Endothelial cell of umbilical vein (primary cell): ENCODE data around the gene SOX5. TPM values are rescaled to one million over a fixed set of nuclear protein-coding genes. Genes with fewer than 3 reads are reported as not detected.

Experiments
- BruUV-seq: library from RNA; stranded (reverse); fragments of 400-500 nt; replicated peaks from 2 replicates; lab custom pipeline; 2021; lab: Mats Ljungman, UMichigan
- CTCF ChIA-PET: fragments of 300-600, 350-600 bp; sonication (Branson Sonifier 250); formaldehyde crosslinking; loops from one replicate; lab custom pipeline; 2021; ENCODE audit warnings: antibody characterized with exemption, inconsistent platforms; lab: Charles Lee
- POLR2A ChIA-PET: fragments of 300-600, 350-600 bp; sonication (Branson Sonifier 250); formaldehyde crosslinking; loops from one replicate; lab custom pipeline; 2021; ENCODE audit warnings: antibody characterized with exemption, inconsistent platforms; lab: Charles Lee
- DNase-seq: peaks from one replicate; pipeline ENCODE4 v3.0.0-alpha.2; 2011; ENCODE audit warnings: low read depth, low spot score
- FAIRE-seq: peaks from 2 replicates; lab custom pipeline; 2011; peaks lifted over from hg19 to GRCh38; lab: Jason Lieb, UNC
- H2AFZ ChIP-seq: 2 replicates; pipeline ENCODE4 v1.6.0; 2012; ENCODE audit warnings: low read depth, low read length, control low read depth, inconsistent platforms
- H3K27ac ChIP-seq: 2 replicates; pipeline ENCODE4 v1.5.1; 2011; ENCODE audit warnings: low read depth, mild to moderate bottlenecking, control low read depth, low read length, moderate library complexity; ENCODE audit not compliant: insufficient read depth
- H3K27me3 ChIP-seq, 2 experiments: 2 replicates each; pipeline versions ENCODE4 v1.6.0 to v1.6.1; 2011; ENCODE audit warnings: low read length in 2 of 2, mixed read lengths in 1 of 2; ENCODE audit not compliant: control insufficient read depth in 2 of 2, insufficient read depth in 2 of 2
- H3K36me3 ChIP-seq, 2 experiments: 2 replicates in 1 of 2; 3 replicates in 1 of 2; pipeline ENCODE4 v1.5.1; 2011; ENCODE audit warnings: low read length in 2 of 2, mild to moderate bottlenecking in 1 of 2, moderate library complexity in 1 of 2; ENCODE audit not compliant: control insufficient read depth in 2 of 2, insufficient read depth in 2 of 2; ENCODE audit errors: extremely low read depth in 1 of 2
- H3K4me1 ChIP-seq: 3 replicates; pipeline ENCODE4 v1.5.1; 2011; ENCODE audit warnings: mild to moderate bottlenecking, low read length; ENCODE audit not compliant: control insufficient read depth, insufficient read depth; ENCODE audit errors: extremely low read depth
- H3K4me2 ChIP-seq: 2 replicates; pipeline ENCODE4 v1.6.1; 2011; ENCODE audit warnings: low read length, control low read depth, mixed read lengths; ENCODE audit not compliant: insufficient read depth
- H3K4me3 ChIP-seq, 3 experiments: fragments of 200-600 bp in 1 of 3; sonication (generic), shearing (Covaris generic) in 1 of 3; replicated peaks in 1 of 3; 2 replicates each; pipeline ENCODE4 v1.5.1; 2011 to 2016; ENCODE audit warnings: control low read depth in 3 of 3, low read length in 3 of 3, mild to moderate bottlenecking in 2 of 3, inconsistent platforms in 1 of 3, low read depth in 1 of 3, moderate library complexity in 1 of 3; ENCODE audit not compliant: insufficient read depth in 1 of 3
- H3K79me2 ChIP-seq: 2 replicates; pipeline ENCODE4 v1.6.0; 2012; ENCODE audit warnings: low read length, inconsistent platforms; ENCODE audit not compliant: control insufficient read depth, insufficient read depth
- H3K9ac ChIP-seq: replicated peaks from 2 replicates; pipeline ENCODE3; 2011; ENCODE audit warnings: low read length, control low read depth; ENCODE audit not compliant: insufficient read depth; ENCODE audit errors: extremely low read depth
- H3K9me1 ChIP-seq: replicated peaks from 3 replicates; pipeline ENCODE4 v1.6.0; 2011; ENCODE audit warnings: mild to moderate bottlenecking, low read length; ENCODE audit not compliant: control insufficient read depth, insufficient read depth; ENCODE audit errors: extremely low read depth
- H3K9me3 ChIP-seq: replicated peaks from 2 replicates; pipeline ENCODE4 v1.5.1; 2012; ENCODE audit warnings: low read length, inconsistent platforms; ENCODE audit not compliant: control insufficient read depth, insufficient read depth
- H4K20me1 ChIP-seq: replicated peaks from 2 replicates; pipeline ENCODE3; 2011; ENCODE audit warnings: mild to moderate bottlenecking, low read length; ENCODE audit not compliant: control insufficient read depth, insufficient read depth; ENCODE audit errors: extremely low read depth
- EZH2 ChIP-seq: IDR thresholded peaks from 2 replicates; pipeline ENCODE4 v1.6.1; 2012; ENCODE audit warnings: borderline replicate concordance, low read depth, mild to moderate bottlenecking, moderate library complexity, low read length, inconsistent platforms; ENCODE audit not compliant: severe bottlenecking
- FOS ChIP-seq: IDR thresholded peaks from 2 replicates; pipeline ENCODE4 v1.6.1; 2011; ENCODE audit warnings: mild to moderate bottlenecking, low read length, moderate library complexity, borderline replicate concordance; ENCODE audit not compliant: insufficient read depth
- GATA2 ChIP-seq: IDR thresholded peaks from 2 replicates; pipeline ENCODE4 v1.7.0; 2011; ENCODE audit warnings: low read depth, mild to moderate bottlenecking, moderate library complexity, mixed read lengths, low read length; ENCODE audit not compliant: insufficient read length, insufficient read depth
- JUN ChIP-seq: IDR thresholded peaks from 2 replicates; pipeline ENCODE4 v1.6.1; 2011; ENCODE audit warnings: borderline replicate concordance, low read depth; ENCODE audit not compliant: insufficient read length, insufficient read depth
- MAX ChIP-seq: IDR thresholded peaks from 2 replicates; pipeline ENCODE4 v1.6.1; 2011; ENCODE audit not compliant: insufficient read depth, insufficient read length
- MYC ChIP-seq: IDR thresholded peaks from one replicate; pipeline ENCODE4 v1.6.1; 2011; ENCODE audit warnings: mild to moderate bottlenecking, low read depth, low read length
- POLR2A ChIP-seq: IDR thresholded peaks from 2 replicates; pipeline ENCODE4 v1.6.1; 2012; ENCODE audit warnings: low read depth, mild to moderate bottlenecking, control low read depth, low read length
- POLR2AphosphoS5 ChIP-seq: IDR thresholded peaks from 2 replicates; pipeline ENCODE4 v1.6.1; 2012; ENCODE audit warnings: low read depth, mild to moderate bottlenecking, control low read depth, low read length, moderate library complexity; ENCODE audit not compliant: insufficient read depth
- dilution Hi-C: fragments of 300-500 bp; cut with MboI; formaldehyde crosslinking; loops from one replicate; pipeline ENCODE4 v1.15.0; 2019; ENCODE audit warnings: low sequenced_read_pairs; ENCODE audit not compliant: extremely low pct_ligation_motif_present
- intact Hi-C: fragments of 100-400 bp; cut with micrococcal nuclease; formaldehyde crosslinking; loops from one replicate; pipeline ENCODE4 v1.10.0; 2022
- polyA plus RNA-seq, 4 experiments: library from polyadenylated mRNA; depleted of rRNA in 3 of 4; stranded (reverse) in 3 of 4; unstranded in 1 of 4; fragments of >200 nt; gene quantifications; 2 replicates each; pipeline versions ENCODE4 v1.2.1 to v1.2.3, GENCODE V29; 2011 to 2012; ENCODE audit warnings: missing spikeins in 1 of 4
- total RNA-seq: library from RNA; stranded (reverse); gene quantifications from 2 replicates; pipeline ENCODE4 v1.2.3, GENCODE V29; 2021

The SOX5 gene
- total and polyA plus RNA-seq, 2 donors (not counting 3 experiments of a cell fraction or from before 2014, with no cell fraction given) = 0.63 to 3.5 TPM

- Histone ChIP-seq H3K9me1 (no peaks in the 10 kb centered on the region), H3K9ac (no peak overlapping the region), H3K4me1 (no peaks in the 10 kb centered on the region), H3K79me2 (no peaks in the 10 kb centered on the region), H3K4me2 (no peak overlapping the region), H3K36me3 (no peaks in the 10 kb centered on the region), H3K4me3 (no peak overlapping the region), H3K9me3 (no peaks in the 10 kb centered on the region), H3K27ac (no peak overlapping the region), H3K27me3 (no peaks in the 10 kb centered on the region), H2AFZ (no peak overlapping the region), H4K20me1 (no peaks in the 10 kb centered on the region)
- ChIA-PET CTCF (interaction anchor here (1.5 kb wide), 1 partner anchor 17 kb away, joined by 3 read pairs; no protein-coding TSS in a partner anchor), POLR2A (no interaction called here)
- DNase-seq = no peak
- dilution Hi-C loops = no loop called here
- intact Hi-C loops = no loop called here
- no TSS peak for BruUV-seq
- TF ChIP-seq MYC (no peak), POLR2A (no peak), POLR2AphosphoS5 (no peak), MAX (no peak), JUN (no peak), EZH2 (no peak), GATA2 (no peak)
- FAIRE-seq = no peak
Measured at GRCh38 chr12:23751641-23752040, 197.8 kb downstream of the SOX5 start.

GRCh38 chr12:23750923-23751322 is 198.5 kb downstream of the SOX5 start:
- H3K4me1 ChIP-seq = no peaks in the 10 kb centered on the region
- no peak overlapping the region for H3K4me2 ChIP-seq
- no peaks in the 10 kb centered on the region for H4K20me1 ChIP-seq
- H3K27ac ChIP-seq = no peak overlapping the region
- no peak overlapping the region for H3K9ac ChIP-seq
- POLR2A ChIA-PET = no interaction called here
- H3K27me3 ChIP-seq = no peaks in the 10 kb centered on the region
- H3K9me1 ChIP-seq = no peaks in the 10 kb centered on the region
- intact Hi-C loops = no loop called here
- DNase-seq = no peak
- no peak for TF ChIP-seq JUN
- no peak for TF ChIP-seq GATA2
- no peak for TF ChIP-seq EZH2
- no peak for TF ChIP-seq MYC
- TF ChIP-seq POLR2AphosphoS5 = no peak
- TF ChIP-seq POLR2A = no peak
- no peak for TF ChIP-seq FOS
- dilution Hi-C loops = no loop called here
- H3K36me3 ChIP-seq = no peaks in the 10 kb centered on the region
- FAIRE-seq = no peak
- H3K79me2 ChIP-seq = no peaks in the 10 kb centered on the region
- BruUV-seq = no TSS peak
- CTCF ChIA-PET = no interaction called here
- no peak overlapping the region for H3K4me3 ChIP-seq
- H2AFZ ChIP-seq = no peak overlapping the region
- H3K9me3 ChIP-seq = no peaks in the 10 kb centered on the region
